IMR-90 (cell line): ENCODE results near the gene TRA2A. TPM values are rescaled to one million over a fixed set of nuclear protein-coding genes. Genes with fewer than 3 reads are reported as not detected.

Experiments
- ATAC-seq: fragments of 200-7000 bp; cut with Tn5 transposase; 2 replicates; pipeline ENCODE4 v1.9.1; 2020; ENCODE audit warnings: low read depth, mild to moderate bottlenecking, moderate library complexity
- BruUV-seq: library from RNA; stranded (reverse); fragments of 400-500 nt; replicated peaks from 2 replicates; lab custom pipeline; 2021; lab: Mats Ljungman, UMichigan
- CTCF ChIA-PET: fragments of 300-600 bp; formaldehyde crosslinking; extraction: SDS; loops from one replicate; lab custom pipeline; 2021; ENCODE audit warnings: antibody characterized with exemption; lab: Yijun Ruan, JAX
- POLR2A ChIA-PET: fragments of 300-600 bp; sonication (Branson Sonifier 250); formaldehyde crosslinking; loops from one replicate; lab custom pipeline; 2022; ENCODE audit warnings: antibody characterized with exemption; ENCODE audit not compliant: unreplicated experiment; lab: Charles Lee
- DNase-seq: peaks from one replicate; pipeline ENCODE4 v3.0.0; 2013
- H2AFZ ChIP-seq: replicated peaks from 2 replicates; pipeline ENCODE3; 2013; ENCODE audit warnings: low read length, mild to moderate bottlenecking; ENCODE audit not compliant: poor library complexity
- H2AK5ac ChIP-seq: 2 replicates; pipeline ENCODE4 v1.6.1; 2013; ENCODE audit warnings: low read depth, low read length, inconsistent platforms
- H2AK9ac ChIP-seq: replicated peaks from 2 replicates; pipeline ENCODE3; 2013; ENCODE audit warnings: mild to moderate bottlenecking, low read depth, low read length, moderate library complexity; ENCODE audit not compliant: poor library complexity
- H2BK120ac ChIP-seq: 2 replicates; pipeline ENCODE4 v1.6.1; 2013; ENCODE audit warnings: low read depth, low read length, inconsistent platforms
- H2BK15ac ChIP-seq: 3 replicates; pipeline ENCODE4 v1.6.1; 2013; ENCODE audit warnings: low read depth, low read length, inconsistent platforms
- H2BK20ac ChIP-seq: 2 replicates; pipeline ENCODE4 v1.6.1; 2013; ENCODE audit warnings: low read depth, mild to moderate bottlenecking, inconsistent platforms, low read length, moderate library complexity
- H2BK5ac ChIP-seq: 2 replicates; pipeline ENCODE4 v1.6.1; 2013; ENCODE audit warnings: mild to moderate bottlenecking, low read depth, low read length, inconsistent platforms; ENCODE audit not compliant: poor library complexity, severe bottlenecking
- H3K14ac ChIP-seq: replicated peaks from 2 replicates; pipeline ENCODE4 v1.6.1; 2013; ENCODE audit warnings: low read depth, low read length, inconsistent platforms
- H3K18ac ChIP-seq: 2 replicates; pipeline ENCODE4 v1.6.1; 2013; ENCODE audit warnings: low read depth, low read length, control low read depth
- H3K23ac ChIP-seq: 2 replicates; pipeline ENCODE4 v1.6.1; 2013; ENCODE audit warnings: low read depth, low read length, inconsistent platforms
- H3K27ac ChIP-seq: 2 replicates; pipeline ENCODE4 v1.5.1; 2013; ENCODE audit warnings: mild to moderate bottlenecking, control low read depth, low read length; ENCODE audit not compliant: insufficient read depth
- H3K27me3 ChIP-seq: 2 replicates; pipeline ENCODE4 v1.6.1; 2013; ENCODE audit warnings: low read length; ENCODE audit not compliant: control insufficient read depth, insufficient read depth
- H3K36me3 ChIP-seq: 2 replicates; pipeline ENCODE4 v1.6.1; 2013; ENCODE audit warnings: low read length, mixed read lengths; ENCODE audit not compliant: control insufficient read depth, insufficient read depth
- H3K4ac ChIP-seq: 2 replicates; pipeline ENCODE4 v1.6.1; 2013; ENCODE audit warnings: low read depth, low read length, inconsistent platforms
- H3K4me1 ChIP-seq: 2 replicates; pipeline ENCODE4 v1.6.1; 2013; ENCODE audit warnings: low read length, mixed read lengths; ENCODE audit not compliant: control insufficient read depth, insufficient read depth
- H3K4me2 ChIP-seq: 2 replicates; pipeline ENCODE4 v1.6.1; 2013; ENCODE audit warnings: low read depth, mild to moderate bottlenecking, control low read depth, low read length, moderate library complexity
- H3K4me3 ChIP-seq: 2 replicates; pipeline ENCODE4 v1.5.1; 2013; ENCODE audit warnings: low read depth, mild to moderate bottlenecking, control low read depth, low read length, moderate library complexity; ENCODE audit not compliant: insufficient read depth
- H3K56ac ChIP-seq: 2 replicates; pipeline ENCODE4 v1.6.1; 2013; ENCODE audit warnings: low read length, inconsistent platforms; ENCODE audit not compliant: insufficient read depth; ENCODE audit errors: extremely low read depth
- H3K79me1 ChIP-seq, 2 experiments: 2 replicates each; pipeline ENCODE4 v1.6.1; 2013; ENCODE audit warnings: low read length in 2 of 2, inconsistent platforms in 1 of 2, low read depth in 1 of 2
- H3K9ac ChIP-seq: 2 replicates; pipeline ENCODE4 v1.6.1; 2013; ENCODE audit warnings: low read depth, low read length, control low read depth
- H3K9me1 ChIP-seq: 2 replicates; pipeline ENCODE4 v1.6.1; 2013; ENCODE audit warnings: low read length, inconsistent platforms; ENCODE audit not compliant: insufficient read depth
- H3K9me3 ChIP-seq: 2 replicates; pipeline ENCODE4 v1.6.1; 2013; ENCODE audit warnings: low read length; ENCODE audit not compliant: control insufficient read depth, insufficient read depth
- H4K20me1 ChIP-seq: 2 replicates; pipeline ENCODE4 v1.6.1; 2013; ENCODE audit warnings: low read length, inconsistent platforms; ENCODE audit not compliant: insufficient read depth
- H4K5ac ChIP-seq: 2 replicates; pipeline ENCODE4 v1.6.1; 2013; ENCODE audit warnings: mild to moderate bottlenecking, low read depth, low read length, control low read depth
- H4K8ac ChIP-seq, 2 experiments: 2 replicates each; pipeline ENCODE4 v1.6.1; 2013; ENCODE audit warnings: low read depth in 2 of 2, low read length in 2 of 2, control low read depth in 1 of 2, inconsistent platforms in 1 of 2
- H4K91ac ChIP-seq: 2 replicates; pipeline ENCODE4 v1.6.1; 2013; ENCODE audit warnings: low read depth, low read length, inconsistent platforms; ENCODE audit not compliant: insufficient read depth
- BHLHE40 ChIP-seq: fragments of 150-350 bp; IDR thresholded peaks from 2 replicates; pipeline ENCODE4 v1.6.1; 2016; ENCODE audit warnings: mild to moderate bottlenecking, low read depth, low read length
- CEBPB ChIP-seq: IDR thresholded peaks from 2 replicates; pipeline ENCODE4 v1.6.1; 2012; ENCODE audit warnings: low read depth, low read length, improper control_type of control experiment
- CHD1 ChIP-seq: IDR thresholded peaks from 2 replicates; pipeline ENCODE4 v1.6.1; 2012; ENCODE audit warnings: low read depth, low read length, improper control_type of control experiment
- FOS ChIP-seq: fragments of 150-350 bp; IDR thresholded peaks from 2 replicates; pipeline ENCODE4 v1.6.1; 2016; ENCODE audit warnings: low read depth, low read length
- MAFK ChIP-seq: IDR thresholded peaks from 2 replicates; pipeline ENCODE4 v1.6.1; 2012; ENCODE audit warnings: low read depth, low read length, improper control_type of control experiment
- MAZ ChIP-seq: IDR thresholded peaks from 2 replicates; pipeline ENCODE4 v1.6.1; 2012; ENCODE audit warnings: low read depth, mild to moderate bottlenecking, low read length, improper control_type of control experiment, moderate library complexity, borderline replicate concordance
- MXI1 ChIP-seq: IDR thresholded peaks from 2 replicates; pipeline ENCODE4 v1.6.1; 2012; ENCODE audit warnings: low read depth, mild to moderate bottlenecking, low read length, moderate library complexity, borderline replicate concordance
- NFE2L2 ChIP-seq: fragments of 150-350 bp; IDR thresholded peaks from 2 replicates; pipeline ENCODE4 v1.6.1; 2016; ENCODE audit warnings: low read depth, mild to moderate bottlenecking, low read length
- POLR2A ChIP-seq: IDR thresholded peaks from 2 replicates; pipeline ENCODE4 v1.6.1; 2012; ENCODE audit warnings: mild to moderate bottlenecking, low read depth, low read length
- RAD21 ChIP-seq: IDR thresholded peaks from 2 replicates; pipeline ENCODE4 v1.6.1; 2012; ENCODE audit warnings: low read length, improper control_type of control experiment
- RCOR1 ChIP-seq: IDR thresholded peaks from 2 replicates; pipeline ENCODE4 v1.6.1; 2012; ENCODE audit warnings: mild to moderate bottlenecking, low read length, improper control_type of control experiment; ENCODE audit not compliant: insufficient replicate concordance
- RFX5 ChIP-seq: IDR thresholded peaks from 2 replicates; pipeline ENCODE4 v1.8.0; 2012; ENCODE audit warnings: low read depth, mild to moderate bottlenecking, low read length, moderate library complexity
- SMC3 ChIP-seq: fragments of 150-350 bp; IDR thresholded peaks from 2 replicates; pipeline ENCODE4 v1.6.1; 2016; ENCODE audit warnings: low read depth, mild to moderate bottlenecking, antibody characterized with exemption, low read length, moderate library complexity
- WGBS, 2 experiments: methylation state at CpG; one replicate each; pipeline versions ENCODE4 v1.1.5 to v1.1.7; 2013; ENCODE audit warnings: missing lambda C conversion rate in 2 of 2; ENCODE audit not compliant: insufficient read length in 1 of 2; ENCODE audit errors: extremely low coverage in 2 of 2; 5-methylcytosine and 5-hydroxymethylcytosine counted together
- dilution Hi-C: fragments of 300-500 bp; cut with HindIII; formaldehyde crosslinking; loops from one replicate; pipeline ENCODE4 v1.14.3; 2018; ENCODE audit warnings: low sequenced_read_pairs; ENCODE audit not compliant: unreplicated experiment
- in situ Hi-C: fragments of 300-500 bp; cut with MboI; formaldehyde crosslinking; loops from 3 replicates; pipeline ENCODE4 v1.14.3; 2019; ENCODE audit warnings: low sequenced_read_pairs, inconsistent platforms, mixed read lengths
- intact Hi-C: fragments of 100-400 bp; cut with micrococcal nuclease; formaldehyde crosslinking; loops from 2 replicates; pipeline ENCODE4 v1.10.0; 2022
- polyA plus RNA-seq, 3 experiments: library from polyadenylated mRNA; depleted of rRNA; stranded (reverse); fragments of >200 nt; gene quantifications; 2 replicates each; pipeline ENCODE4 v1.2.3, GENCODE V29; 2012; ENCODE audit warnings: low replicate concordance in 1 of 3
- total RNA-seq: library from RNA; depleted of rRNA; stranded (reverse); fragments of >200 nt; gene quantifications from 2 replicates; pipeline ENCODE4 v1.2.3, GENCODE V29; 2012
- TF ChIP-seq, protein P1 (sequence below): fragments of 150-350 bp; IDR thresholded peaks from 2 replicates; pipeline ENCODE4 v1.6.1; 2017; ENCODE audit warnings: mild to moderate bottlenecking, antibody characterized with exemption, low read length, low read depth
- TF ChIP-seq, protein P2 (sequence below): conservative IDR thresholded peaks from 2 replicates; pipeline ENCODE4 v1.5.1; 2012; ENCODE audit warnings: mild to moderate bottlenecking, low read depth, low read length, improper control_type of control experiment
- TF ChIP-seq, protein P3 (sequence below): fragments of 150-350 bp; IDR thresholded peaks from 2 replicates; pipeline ENCODE4 v1.6.1; 2016; ENCODE audit warnings: low read depth, mild to moderate bottlenecking, low read length, moderate library complexity, borderline replicate concordance

TRA2A gene
- total and polyA plus RNA-seq, 2 of the 4 experiments (the other 2 are of a cell fraction) = 44.3 to 77.3 TPM

GRCh38 chr7:23487670-23488069, 44.1 kb downstream of the TRA2A start:
- Histone ChIP-seq H2BK5ac (no peak overlapping the region), H4K91ac (no peak overlapping the region), H2BK120ac (no peak overlapping the region), H2BK20ac (no peak overlapping the region), H4K8ac (no peak overlapping the region), H3K79me1 (peaks cover 0 to 11% of the 10 kb centered on the region in 2 experiments; a peak in 3 of 4 replicates), H3K23ac (no peak overlapping the region), H3K9me3 (no peaks in the 10 kb centered on the region), H3K4me3 (no peak overlapping the region), H3K14ac (no peak overlapping the region), H3K9me1 (no peaks in the 10 kb centered on the region), H3K18ac (no peak overlapping the region), H4K5ac (no peak overlapping the region), H3K56ac (no peak overlapping the region), H4K20me1 (no peaks in the 10 kb centered on the region), H2AK9ac (no peak overlapping the region), H3K36me3 (peaks cover 2% of the 10 kb centered on the region; the same call in 1 of the 2 replicates), H3K4me1 (0 out of 2 replicates have a peak, but pooled peaks cover 2% of the 10 kb centered on the region), H3K4me2 (no peak overlapping the region), H3K27ac (no peak overlapping the region), H3K9ac (no peak overlapping the region), H3K4ac (no peak overlapping the region), H2BK15ac (no peak overlapping the region), H3K27me3 (no peaks in the 10 kb centered on the region), H2AK5ac (no peak overlapping the region), H2AFZ (no peak overlapping the region)
- WGBS, 2 experiments = no CpG with 5 or more reads among the region's 4 CpGs
- no TSS peak for BruUV-seq
- DNase-seq (no peak), ATAC-seq (no peak)
- POLR2A ChIA-PET = no interaction called here
- CTCF ChIA-PET = interaction anchor here (0.7 to 1.1 kb wide), 2 partner anchors 11 to 215 kb away, joined by 3 read pairs; no protein-coding TSS in a partner anchor
- dilution Hi-C loops = no loop called here
- intact Hi-C loops = no loop called here
- in situ Hi-C loops = no loop called here
- TF ChIP-seq RAD21 (no peak), MAZ (no peak), NFE2L2 (no peak), RFX5 (no peak), BHLHE40 (no peak), SMC3 (no peak), CEBPB (no peak), CHD1 (no peak), FOS (no peak), RCOR1 (no peak), MAFK (no peak), POLR2A (no peak), MXI1 (no peak)
- TF ChIP-seq, protein P1, sequence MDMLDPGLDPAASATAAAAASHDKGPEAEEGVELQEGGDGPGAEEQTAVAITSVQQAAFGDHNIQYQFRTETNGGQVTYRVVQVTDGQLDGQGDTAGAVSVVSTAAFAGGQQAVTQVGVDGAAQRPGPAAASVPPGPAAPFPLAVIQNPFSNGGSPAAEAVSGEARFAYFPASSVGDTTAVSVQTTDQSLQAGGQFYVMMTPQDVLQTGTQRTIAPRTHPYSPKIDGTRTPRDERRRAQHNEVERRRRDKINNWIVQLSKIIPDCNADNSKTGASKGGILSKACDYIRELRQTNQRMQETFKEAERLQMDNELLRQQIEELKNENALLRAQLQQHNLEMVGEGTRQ = no peak
- TF ChIP-seq, protein P2, sequence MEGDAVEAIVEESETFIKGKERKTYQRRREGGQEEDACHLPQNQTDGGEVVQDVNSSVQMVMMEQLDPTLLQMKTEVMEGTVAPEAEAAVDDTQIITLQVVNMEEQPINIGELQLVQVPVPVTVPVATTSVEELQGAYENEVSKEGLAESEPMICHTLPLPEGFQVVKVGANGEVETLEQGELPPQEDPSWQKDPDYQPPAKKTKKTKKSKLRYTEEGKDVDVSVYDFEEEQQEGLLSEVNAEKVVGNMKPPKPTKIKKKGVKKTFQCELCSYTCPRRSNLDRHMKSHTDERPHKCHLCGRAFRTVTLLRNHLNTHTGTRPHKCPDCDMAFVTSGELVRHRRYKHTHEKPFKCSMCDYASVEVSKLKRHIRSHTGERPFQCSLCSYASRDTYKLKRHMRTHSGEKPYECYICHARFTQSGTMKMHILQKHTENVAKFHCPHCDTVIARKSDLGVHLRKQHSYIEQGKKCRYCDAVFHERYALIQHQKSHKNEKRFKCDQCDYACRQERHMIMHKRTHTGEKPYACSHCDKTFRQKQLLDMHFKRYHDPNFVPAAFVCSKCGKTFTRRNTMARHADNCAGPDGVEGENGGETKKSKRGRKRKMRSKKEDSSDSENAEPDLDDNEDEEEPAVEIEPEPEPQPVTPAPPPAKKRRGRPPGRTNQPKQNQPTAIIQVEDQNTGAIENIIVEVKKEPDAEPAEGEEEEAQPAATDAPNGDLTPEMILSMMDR = no peak
- TF ChIP-seq, protein P3, sequence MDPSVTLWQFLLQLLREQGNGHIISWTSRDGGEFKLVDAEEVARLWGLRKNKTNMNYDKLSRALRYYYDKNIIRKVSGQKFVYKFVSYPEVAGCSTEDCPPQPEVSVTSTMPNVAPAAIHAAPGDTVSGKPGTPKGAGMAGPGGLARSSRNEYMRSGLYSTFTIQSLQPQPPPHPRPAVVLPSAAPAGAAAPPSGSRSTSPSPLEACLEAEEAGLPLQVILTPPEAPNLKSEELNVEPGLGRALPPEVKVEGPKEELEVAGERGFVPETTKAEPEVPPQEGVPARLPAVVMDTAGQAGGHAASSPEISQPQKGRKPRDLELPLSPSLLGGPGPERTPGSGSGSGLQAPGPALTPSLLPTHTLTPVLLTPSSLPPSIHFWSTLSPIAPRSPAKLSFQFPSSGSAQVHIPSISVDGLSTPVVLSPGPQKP = no peak
